Peyer's patch (tissue), 4 donors: ENCODE results near the gene SLCO4A1.

Experiments used
- CTCF ChIP-seq, 6 experiments: fragments of 450-650 bp in 4 of 6; fragments of 200-600 bp in 2 of 6; sonication (generic) in 1 of 6; IDR thresholded peaks; one replicate each; pipeline ENCODE4 v1.5.1; 2017 to 2019; ENCODE audit warnings: antibody characterized with exemption in 6 of 6, mild to moderate bottlenecking in 3 of 6, moderate library complexity in 1 of 6
- POLR2A ChIP-seq, 2 donors: fragments of 450-650 bp; IDR thresholded peaks; one replicate each; pipeline ENCODE4 v1.5.1; 2017; ENCODE audit warnings: antibody characterized with exemption in 2 of 2, mild to moderate bottlenecking in 2 of 2, moderate library complexity in 2 of 2

- no peak for TF ChIP-seq POLR2A (IDR thresholded peaks at IDR 0.05)
- TF ChIP-seq CTCF (IDR thresholded peaks at IDR 0.05) = no peak
These were observed 36.3 kb upstream of the SLCO4A1 start for GRCh38 chr20:62606016-62606415.
